ENCODE results near the gene CNOT4. TPM values are rescaled to one million over a fixed set of nuclear protein-coding genes. Genes with fewer than 3 reads are reported as not detected.
"Not testable (repeated sequence)": the region's sequence is repeated elsewhere in the genome, so short reads cannot be mapped to it uniquely, and the experiment has no call there.

CNOT4 gene
- polyA plus RNA-seq, 2 of the 4 experiments (the other 2 are of a cell fraction): 10.0 to 16.4 TPM

- DNase-seq (ENCODE audit: low read depth in 1 of 2, low spot score in 1 of 2) (no peak), FAIRE-seq (no peak), ATAC-seq (no peak; a peak in 1 of 6 replicates)
- H3K9me3 ChIP-seq: no peaks in the 10 kb centered on the region
- 0 out of 4 replicates have a peak, but pooled peaks of 1 of the 2 experiments have one; percentile 8 for TF ChIP-seq CEBPB (IDR thresholded peaks at IDR 0.05)
- TF ChIP-seq RNF2 (IDR thresholded peaks at IDR 0.05; ENCODE audit: borderline replicate concordance, low read depth): no peak
- H3K4me3 ChIP-seq: no peak overlapping the region
- CTCF ChIA-PET: interaction anchor here (0.7 to 3.7 kb wide), 4 partner anchors 18 to 175 kb away, joined by 3 to 13 read pairs (median 11); no protein-coding TSS in a partner anchor
- H3K4me1 ChIP-seq: peaks cover 8% of the 10 kb centered on the region; the same call in 1 of the 3 replicates
- H3K4me2 ChIP-seq: no peak overlapping the region
- no peak overlapping the region for H3K27ac ChIP-seq
- POLR2A ChIA-PET: no interaction called here
- WGBS (ENCODE audit: missing lambda C conversion rate): 77% methylated on average over 3 of the region's 3 CpGs
Measured at GRCh38 chr7:135353832-135354231, 156.1 kb downstream of the CNOT4 start.

- H3K4me1 ChIP-seq: peaks cover 8% of the 10 kb centered on the region; the same call in 1 of the 3 replicates
- ATAC-seq: peak in 1 of 2 experiments; percentile 40; a peak in 1 of 6 replicates
- WGBS (ENCODE audit: missing lambda C conversion rate): 74% methylated on average over 5 of the region's 5 CpGs
- ChIA-PET POLR2A (no interaction called here), CTCF (interaction anchor here (1.0 to 2.5 kb wide), 5 partner anchors 12 to 85 kb away, joined by 3 to 9 read pairs (median 3); no protein-coding TSS in a partner anchor)
- no peak for FAIRE-seq
- H3K27ac ChIP-seq: no peak overlapping the region
- TF ChIP-seq FOXS1 (CRISPR knock-in tag; IDR thresholded peaks at IDR 0.05): no peak
- no peak for TF ChIP-seq HOXB13 (CRISPR knock-in tag; IDR thresholded peaks at IDR 0.05; ENCODE audit: low read depth)
- no peak for TF ChIP-seq RNF2 (IDR thresholded peaks at IDR 0.05; ENCODE audit: borderline replicate concordance, low read depth)
- TF ChIP-seq EHF (CRISPR knock-in tag; IDR thresholded peaks at IDR 0.05): no peak
- no peak for TF ChIP-seq CTCF (IDR thresholded peaks at IDR 0.05)
- TF ChIP-seq HEYL (CRISPR knock-in tag; IDR thresholded peaks at IDR 0.05): no peak
- no peak for TF ChIP-seq POLR2A (IDR thresholded peaks at IDR 0.05; ENCODE audit: low read length)
- TF ChIP-seq JUN (IDR thresholded peaks at IDR 0.05): no peak
- no peak for TF ChIP-seq POLR2AphosphoS2 (conservative IDR thresholded peaks at IDR 0.05; ENCODE audit: low read length)
- TF ChIP-seq BCL3 (IDR thresholded peaks at IDR 0.05): no peak
- no peak for TF ChIP-seq KDM1A (IDR thresholded peaks at IDR 0.05; ENCODE audit: low read depth)
- no peak for TF ChIP-seq ATOH8 (CRISPR knock-in tag; IDR thresholded peaks at IDR 0.05; ENCODE audit: low read depth)
- no peak for TF ChIP-seq MAZ (IDR thresholded peaks at IDR 0.05; ENCODE audit: borderline replicate concordance, low read depth, low read length)
- no peak for TF ChIP-seq TFCP2L1 (CRISPR knock-in tag; IDR thresholded peaks at IDR 0.05)
- TF ChIP-seq EP300 (IDR thresholded peaks at IDR 0.05): no peak
- TF ChIP-seq HES2 (IDR thresholded peaks at IDR 0.05): no peak
- H3K4me3 ChIP-seq: no peak overlapping the region
- no peak overlapping the region for H3K4me2 ChIP-seq
- no peaks in the 10 kb centered on the region for H3K9me3 ChIP-seq
- no peak for DNase-seq (ENCODE audit: low read depth in 1 of 2, low spot score in 1 of 2)
Measured at GRCh38 chr7:135352285-135352684, 157.6 kb downstream of the CNOT4 start.

- H3K4me2 ChIP-seq; H3K27ac ChIP-seq; H3K9me3 ChIP-seq; H3K4me3 ChIP-seq; FAIRE-seq; ATAC-seq; POLR2A ChIA-PET; DNase-seq (ENCODE audit: low read depth in 1 of 2, low spot score in 1 of 2); H3K4me1 ChIP-seq: not testable (repeated sequence)
- WGBS (ENCODE audit: missing lambda C conversion rate): 80% methylated on average over 9 of the region's 9 CpGs
- peak; percentile 63 to 76; a peak in 3 of 4 replicates for TF ChIP-seq CEBPB (IDR thresholded peaks at IDR 0.05)
- CTCF ChIA-PET: interaction anchor here (1.2 to 2.5 kb wide), 2 partner anchors 11 to 70 kb away, joined by 5 to 7 read pairs; no protein-coding TSS in a partner anchor
Measured at GRCh38 chr7:135351070-135351469, 158.8 kb downstream of the CNOT4 start.
